Measurements from ENCODE around the gene AMPD3. TPM values are rescaled to one million over a fixed set of nuclear protein-coding genes. Genes with fewer than 3 reads are reported as not detected.

The AMPD3 gene
- total RNA-seq, 1 experiment from 2014 or later, result 5.9 TPM

GRCh38 chr11:10487002-10487647 lies 32.1 kb downstream of the AMPD3 start:
- H2AFZ ChIP-seq (ENCODE audit: low read length), result no peak overlapping the region
- no CpG with 5 or more reads among the region's 16 CpGs for WGBS (ENCODE audit: extremely low coverage, insufficient read length, low lambda C conversion rate)
- Mint-ChIP-seq H3K36me3 (ENCODE audit: insufficient read depth in 1 of 3, low read depth in 3 of 3) (no peaks in the 10 kb centered on the region; a peak in 1 of 7 replicates), H3K27me3 (ENCODE audit: low read depth) (no peaks in the 10 kb centered on the region), H3K4me3 (no peak overlapping the region), H3K4me1 (peaks cover 11 to 16% of the 10 kb centered on the region in 2 experiments), H3K27ac (no peak overlapping the region; a peak in 1 of 7 replicates), H3K9me3 (no peaks in the 10 kb centered on the region)
- no peak overlapping the region for H3K23ac ChIP-seq (ENCODE audit: insufficient read length, low read depth, low read length)
- H2BK20ac ChIP-seq (ENCODE audit: low read depth, low read length, poor library complexity, severe bottlenecking), result no peak overlapping the region
- no peak overlapping the region for H3K27ac ChIP-seq (ENCODE audit: insufficient read length, low read depth, low read length)
- no peaks in the 10 kb centered on the region for H4K20me1 ChIP-seq (ENCODE audit: control insufficient read depth, insufficient read depth, insufficient read length)
- TF ChIP-seq CTCF (conservative IDR thresholded peaks at IDR 0.05), result no peak
- H2BK15ac ChIP-seq (ENCODE audit: low read depth, low read length), result no peak overlapping the region
- H3K4ac ChIP-seq (ENCODE audit: low read depth, low read length), result no peak overlapping the region
- no peaks in the 10 kb centered on the region for H3K9me3 ChIP-seq (ENCODE audit: control insufficient read depth, low read depth, low read length)
- H3K4me2 ChIP-seq (ENCODE audit: insufficient read depth, insufficient read length, low read length), result no peak overlapping the region
- H3K79me2 ChIP-seq (ENCODE audit: insufficient read depth, low read length), result no peaks in the 10 kb centered on the region
- peaks cover 3% of the 10 kb centered on the region; the same call in 1 of the 2 replicates for H3K4me1 ChIP-seq (ENCODE audit: insufficient read depth, low read length)
- no peak overlapping the region for H2BK12ac ChIP-seq (ENCODE audit: insufficient read length, low read depth, low read length)
- H3K27me3 ChIP-seq (ENCODE audit: insufficient read depth, low read length), result no peaks in the 10 kb centered on the region
- H3K79me1 ChIP-seq (ENCODE audit: insufficient read depth, low read depth, low read length, poor library complexity, severe bottlenecking), result no peaks in the 10 kb centered on the region
- H4K8ac ChIP-seq (replicated peaks; ENCODE audit: insufficient read length, low read depth, low read length), result no peak overlapping the region
- no peak overlapping the region for H4K5ac ChIP-seq (ENCODE audit: insufficient read length, low read depth, low read length)
- no peak overlapping the region for H2AK5ac ChIP-seq (ENCODE audit: insufficient read length, low read length)
- no peak overlapping the region for H3K56ac ChIP-seq (ENCODE audit: insufficient read length, low read depth, low read length)
- no peak overlapping the region for H3T11ph ChIP-seq (ENCODE audit: low read length)
- H3K14ac ChIP-seq (ENCODE audit: insufficient read depth, low read length), result no peak overlapping the region
- H4K91ac ChIP-seq (ENCODE audit: insufficient read length, low read depth, low read length), result no peak overlapping the region
- H3K23me2 ChIP-seq (ENCODE audit: insufficient read length, low read depth, low read length, poor library complexity, severe bottlenecking), result no peaks in the 10 kb centered on the region
- no peak overlapping the region for H3K9ac ChIP-seq (ENCODE audit: extremely low read depth, insufficient read length, low read length)
- peak; percentile 11 for DNase-seq
- H2BK120ac ChIP-seq (ENCODE audit: low read depth, low read length, poor library complexity, severe bottlenecking), result no peak overlapping the region
- H2BK5ac ChIP-seq (ENCODE audit: insufficient read length, low read length), result no peak overlapping the region
- H3K18ac ChIP-seq (ENCODE audit: insufficient read length, low read depth, low read length), result no peak overlapping the region
